ENCODE data around the gene PDGFC.

The PDGFC gene

GRCh38 chr4:156824451-156825060, 147.0 kb downstream of the PDGFC start:
- no peak overlapping the region for H3K27ac ChIP-seq (ENCODE audit: low read depth, low read length)
- no peaks in the 10 kb centered on the region for H3K9me3 ChIP-seq (ENCODE audit: control insufficient read depth in 5 of 5, low read length in 5 of 5)
- no peak overlapping the region for H3K9ac ChIP-seq (ENCODE audit: low read length in 5 of 5)
- no peak overlapping the region for H3K4me3 ChIP-seq (ENCODE audit: low read depth in 1 of 5, low read length in 5 of 5)
- H3K4me1 ChIP-seq (ENCODE audit: control insufficient read depth in 5 of 5, insufficient read depth in 5 of 5, low read length in 5 of 5), result peaks cover 0 to 25% (median 1%) of the 10 kb centered on the region in 5 donors
- no peaks in the 10 kb centered on the region for H3K27me3 ChIP-seq (ENCODE audit: control insufficient read depth in 5 of 5, insufficient read depth in 4 of 5, low read length in 5 of 5)
- H3K36me3 ChIP-seq (ENCODE audit: control insufficient read depth in 5 of 5, insufficient read depth in 5 of 5, low read length in 5 of 5), result peaks cover 0 to 4% (median 0%) of the 10 kb centered on the region in 5 donors

GRCh38 chr4:156820931-156821330, 150.7 kb downstream of the PDGFC start:
- no peak overlapping the region for H3K4me3 ChIP-seq (ENCODE audit: low read depth in 1 of 5, low read length in 5 of 5)

GRCh38 chr4:156816360-156816755, 155.2 kb downstream of the PDGFC start:
- H3K9me3 ChIP-seq (ENCODE audit: control insufficient read depth in 5 of 5, low read length in 5 of 5), result no peaks in the 10 kb centered on the region
- H3K4me3 ChIP-seq (ENCODE audit: low read depth in 1 of 5, low read length in 5 of 5), result no peak overlapping the region
- no peak overlapping the region for H3K9ac ChIP-seq (ENCODE audit: low read length in 5 of 5)
- H3K36me3 ChIP-seq (ENCODE audit: control insufficient read depth in 5 of 5, insufficient read depth in 5 of 5, low read length in 5 of 5), result no peaks in the 10 kb centered on the region
- H3K27ac ChIP-seq (ENCODE audit: low read depth, low read length), result no peak overlapping the region
- H3K27me3 ChIP-seq (ENCODE audit: control insufficient read depth in 5 of 5, insufficient read depth in 4 of 5, low read length in 5 of 5), result no peaks in the 10 kb centered on the region
- H3K4me1 ChIP-seq (ENCODE audit: control insufficient read depth in 5 of 5, insufficient read depth in 5 of 5, low read length in 5 of 5), result peaks cover 0 to 16% (median 0%) of the 10 kb centered on the region in 5 donors

More at GRCh38 chr4:156820931-156821330, 150.7 kb downstream of the PDGFC start:
- no peaks in the 10 kb centered on the region for H3K27me3 ChIP-seq (ENCODE audit: control insufficient read depth in 5 of 5, insufficient read depth in 4 of 5, low read length in 5 of 5)
- peaks cover 0 to 4% (median 0%) of the 10 kb centered on the region in 5 donors for H3K36me3 ChIP-seq (ENCODE audit: control insufficient read depth in 5 of 5, insufficient read depth in 5 of 5, low read length in 5 of 5)
- no peaks in the 10 kb centered on the region for H3K9me3 ChIP-seq (ENCODE audit: control insufficient read depth in 5 of 5, low read length in 5 of 5)
- no peak overlapping the region for H3K9ac ChIP-seq (ENCODE audit: low read length in 5 of 5)
- peaks cover 0 to 11% (median 0%) of the 10 kb centered on the region in 5 donors for H3K4me1 ChIP-seq (ENCODE audit: control insufficient read depth in 5 of 5, insufficient read depth in 5 of 5, low read length in 5 of 5)
- no peak overlapping the region for H3K27ac ChIP-seq (ENCODE audit: low read depth, low read length)

- Histone ChIP-seq H3K9me3 (ENCODE audit: control insufficient read depth in 5 of 5, low read length in 5 of 5) (no peaks in the 10 kb centered on the region), H3K4me1 (ENCODE audit: control insufficient read depth in 5 of 5, insufficient read depth in 5 of 5, low read length in 5 of 5) (peaks cover 0 to 16% (median 0%) of the 10 kb centered on the region in 5 donors), H3K9ac (ENCODE audit: low read length in 5 of 5) (no peak overlapping the region), H3K4me3 (ENCODE audit: low read depth in 1 of 5, low read length in 5 of 5) (no peak overlapping the region), H3K27me3 (ENCODE audit: control insufficient read depth in 5 of 5, insufficient read depth in 4 of 5, low read length in 5 of 5) (no peaks in the 10 kb centered on the region), H3K27ac (ENCODE audit: low read depth, low read length) (no peak overlapping the region), H3K36me3 (ENCODE audit: control insufficient read depth in 5 of 5, insufficient read depth in 5 of 5, low read length in 5 of 5) (no peaks in the 10 kb centered on the region)
These were observed 155.8 kb downstream of the PDGFC start for GRCh38 chr4:156815717-156816359.

- Histone ChIP-seq H3K27ac (ENCODE audit: low read depth, low read length) (no peak overlapping the region), H3K4me1 (ENCODE audit: control insufficient read depth in 5 of 5, insufficient read depth in 5 of 5, low read length in 5 of 5) (peaks cover 0 to 6% (median 0%) of the 10 kb centered on the region in 5 donors), H3K9me3 (ENCODE audit: control insufficient read depth in 5 of 5, low read length in 5 of 5) (no peaks in the 10 kb centered on the region), H3K4me3 (ENCODE audit: low read depth in 1 of 5, low read length in 5 of 5) (no peak overlapping the region), H3K27me3 (ENCODE audit: control insufficient read depth in 5 of 5, insufficient read depth in 4 of 5, low read length in 5 of 5) (no peaks in the 10 kb centered on the region), H3K9ac (ENCODE audit: low read length in 5 of 5) (no peak overlapping the region), H3K36me3 (ENCODE audit: control insufficient read depth in 5 of 5, insufficient read depth in 5 of 5, low read length in 5 of 5) (no peaks in the 10 kb centered on the region)
These were observed 159.6 kb downstream of the PDGFC start for GRCh38 chr4:156811963-156812362.

GRCh38 chr4:156811286-156811685, 160.3 kb downstream of the PDGFC start:
- Histone ChIP-seq H3K27me3 (ENCODE audit: control insufficient read depth in 5 of 5, insufficient read depth in 4 of 5, low read length in 5 of 5) (no peaks in the 10 kb centered on the region), H3K4me3 (ENCODE audit: low read depth in 1 of 5, low read length in 5 of 5) (no peak overlapping the region), H3K36me3 (ENCODE audit: control insufficient read depth in 5 of 5, insufficient read depth in 5 of 5, low read length in 5 of 5) (no peaks in the 10 kb centered on the region), H3K9me3 (ENCODE audit: control insufficient read depth in 5 of 5, low read length in 5 of 5) (no peaks in the 10 kb centered on the region), H3K4me1 (ENCODE audit: control insufficient read depth in 5 of 5, insufficient read depth in 5 of 5, low read length in 5 of 5) (peaks cover 0 to 6% (median 0%) of the 10 kb centered on the region in 5 donors), H3K27ac (ENCODE audit: low read depth, low read length) (no peak overlapping the region), H3K9ac (ENCODE audit: low read length in 5 of 5) (no peak overlapping the region)

- no peaks in the 10 kb centered on the region for H3K36me3 ChIP-seq (ENCODE audit: control insufficient read depth in 5 of 5, insufficient read depth in 5 of 5, low read length in 5 of 5)
- no peak overlapping the region for H3K27ac ChIP-seq (ENCODE audit: low read depth, low read length)
- no peaks in the 10 kb centered on the region for H3K4me1 ChIP-seq (ENCODE audit: control insufficient read depth in 5 of 5, insufficient read depth in 5 of 5, low read length in 5 of 5)
- no peak overlapping the region for H3K4me3 ChIP-seq (ENCODE audit: low read depth in 1 of 5, low read length in 5 of 5)
- H3K9ac ChIP-seq (ENCODE audit: low read length in 5 of 5), result no peak overlapping the region
- H3K27me3 ChIP-seq (ENCODE audit: control insufficient read depth in 5 of 5, insufficient read depth in 4 of 5, low read length in 5 of 5), result no peaks in the 10 kb centered on the region
- no peaks in the 10 kb centered on the region for H3K9me3 ChIP-seq (ENCODE audit: control insufficient read depth in 5 of 5, low read length in 5 of 5)
These were observed 165.9 kb downstream of the PDGFC start for GRCh38 chr4:156805696-156806095.

GRCh38 chr4:156803056-156803455, 168.5 kb downstream of the PDGFC start:
- Histone ChIP-seq H3K9ac (ENCODE audit: low read length in 5 of 5) (no peak overlapping the region), H3K9me3 (ENCODE audit: control insufficient read depth in 5 of 5, low read length in 5 of 5) (no peaks in the 10 kb centered on the region), H3K4me1 (ENCODE audit: control insufficient read depth in 5 of 5, insufficient read depth in 5 of 5, low read length in 5 of 5) (peaks cover 0 to 12% (median 7%) of the 10 kb centered on the region in 5 donors), H3K4me3 (ENCODE audit: low read depth in 1 of 5, low read length in 5 of 5) (no peak overlapping the region), H3K27ac (ENCODE audit: low read depth, low read length) (no peak overlapping the region), H3K36me3 (ENCODE audit: control insufficient read depth in 5 of 5, insufficient read depth in 5 of 5, low read length in 5 of 5) (no peaks in the 10 kb centered on the region), H3K27me3 (ENCODE audit: control insufficient read depth in 5 of 5, insufficient read depth in 4 of 5, low read length in 5 of 5) (no peaks in the 10 kb centered on the region)

- Histone ChIP-seq H3K36me3 (ENCODE audit: control insufficient read depth in 5 of 5, insufficient read depth in 5 of 5, low read length in 5 of 5) (no peaks in the 10 kb centered on the region), H3K9ac (ENCODE audit: low read length in 5 of 5) (no peak overlapping the region), H3K4me1 (ENCODE audit: control insufficient read depth in 5 of 5, insufficient read depth in 5 of 5, low read length in 5 of 5) (peaks cover 0 to 12% (median 7%) of the 10 kb centered on the region in 5 donors), H3K27ac (ENCODE audit: low read depth, low read length) (no peak overlapping the region), H3K4me3 (ENCODE audit: low read depth in 1 of 5, low read length in 5 of 5) (no peak overlapping the region), H3K27me3 (ENCODE audit: control insufficient read depth in 5 of 5, insufficient read depth in 4 of 5, low read length in 5 of 5) (no peaks in the 10 kb centered on the region), H3K9me3 (ENCODE audit: control insufficient read depth in 5 of 5, low read length in 5 of 5) (no peaks in the 10 kb centered on the region)
These were observed 171.1 kb downstream of the PDGFC start for GRCh38 chr4:156800463-156800862.

- no peak overlapping the region for H3K4me3 ChIP-seq (ENCODE audit: low read depth in 1 of 5, low read length in 5 of 5)
- no peaks in the 10 kb centered on the region for H3K9me3 ChIP-seq (ENCODE audit: control insufficient read depth in 5 of 5, low read length in 5 of 5)
- H3K27ac ChIP-seq (ENCODE audit: low read depth, low read length), result peak overlapping the region; percentile 7
These were observed 172.4 kb downstream of the PDGFC start for GRCh38 chr4:156799121-156799589.

More at GRCh38 chr4:156799121-156799589, 172.4 kb downstream of the PDGFC start:
- Histone ChIP-seq H3K9ac (ENCODE audit: low read length in 5 of 5) (no peak overlapping the region), H3K36me3 (ENCODE audit: control insufficient read depth in 5 of 5, insufficient read depth in 5 of 5, low read length in 5 of 5) (no peaks in the 10 kb centered on the region), H3K4me1 (ENCODE audit: control insufficient read depth in 5 of 5, insufficient read depth in 5 of 5, low read length in 5 of 5) (peaks cover 0 to 12% (median 7%) of the 10 kb centered on the region in 5 donors), H3K27me3 (ENCODE audit: control insufficient read depth in 5 of 5, insufficient read depth in 4 of 5, low read length in 5 of 5) (no peaks in the 10 kb centered on the region)

All from subcutaneous abdominal adipose tissue (tissue), 5 donors.